ENCODE results near the gene VPS37C. TPM values are rescaled to one million over a fixed set of nuclear protein-coding genes. Genes with fewer than 3 reads are reported as not detected.

VPS37C gene
- total RNA-seq, 1 donor from 2014 or later: 9.9 TPM

- peaks cover 28% of the 10 kb centered on the region for H4K20me1 ChIP-seq (ENCODE audit: low read depth)
- peaks cover 2% of the 10 kb centered on the region for H3K27me3 Mint-ChIP-seq (ENCODE audit: insufficient read depth, low read depth)
- no peaks in the 10 kb centered on the region for H3F3A ChIP-seq (ENCODE audit: low read depth)
- H3K4me3 Mint-ChIP-seq: no peak overlapping the region
- no peak overlapping the region for H3K27ac Mint-ChIP-seq
- H3K9me3 Mint-ChIP-seq: no peaks in the 10 kb centered on the region
- TF ChIP-seq EZH2phosphoT487 (IDR thresholded peaks at IDR 0.05) (no peak), EZH2 (IDR thresholded peaks at IDR 0.05) (no peak)
- TF ChIP-seq, protein P1, sequence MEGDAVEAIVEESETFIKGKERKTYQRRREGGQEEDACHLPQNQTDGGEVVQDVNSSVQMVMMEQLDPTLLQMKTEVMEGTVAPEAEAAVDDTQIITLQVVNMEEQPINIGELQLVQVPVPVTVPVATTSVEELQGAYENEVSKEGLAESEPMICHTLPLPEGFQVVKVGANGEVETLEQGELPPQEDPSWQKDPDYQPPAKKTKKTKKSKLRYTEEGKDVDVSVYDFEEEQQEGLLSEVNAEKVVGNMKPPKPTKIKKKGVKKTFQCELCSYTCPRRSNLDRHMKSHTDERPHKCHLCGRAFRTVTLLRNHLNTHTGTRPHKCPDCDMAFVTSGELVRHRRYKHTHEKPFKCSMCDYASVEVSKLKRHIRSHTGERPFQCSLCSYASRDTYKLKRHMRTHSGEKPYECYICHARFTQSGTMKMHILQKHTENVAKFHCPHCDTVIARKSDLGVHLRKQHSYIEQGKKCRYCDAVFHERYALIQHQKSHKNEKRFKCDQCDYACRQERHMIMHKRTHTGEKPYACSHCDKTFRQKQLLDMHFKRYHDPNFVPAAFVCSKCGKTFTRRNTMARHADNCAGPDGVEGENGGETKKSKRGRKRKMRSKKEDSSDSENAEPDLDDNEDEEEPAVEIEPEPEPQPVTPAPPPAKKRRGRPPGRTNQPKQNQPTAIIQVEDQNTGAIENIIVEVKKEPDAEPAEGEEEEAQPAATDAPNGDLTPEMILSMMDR (IDR thresholded peaks at IDR 0.05): no peak
- DNase-seq (ENCODE audit: low spot score): no peak
- no peak overlapping the region for H3K9ac ChIP-seq
- peaks cover 12% of the 10 kb centered on the region for H3K79me2 ChIP-seq (ENCODE audit: low read depth)
- no peak overlapping the region for H3K4me3 ChIP-seq
- peaks cover 7% of the 10 kb centered on the region for H3K36me3 Mint-ChIP-seq
- H3K36me3 ChIP-seq: no peaks in the 10 kb centered on the region
- H3K4me1 ChIP-seq: no peaks in the 10 kb centered on the region
- no peaks in the 10 kb centered on the region for H3K27me3 ChIP-seq
- H3K9me3 ChIP-seq (ENCODE audit: low read depth): no peaks in the 10 kb centered on the region
- no peak overlapping the region for H3K4me2 ChIP-seq
- H3K4me1 Mint-ChIP-seq: no peaks in the 10 kb centered on the region
- H3K27ac ChIP-seq: no peak overlapping the region
- no peak overlapping the region for H2AFZ ChIP-seq (replicated peaks)
Measured at GRCh38 chr11:61138935-61139334, 22.3 kb downstream of the VPS37C start.

DNA sequence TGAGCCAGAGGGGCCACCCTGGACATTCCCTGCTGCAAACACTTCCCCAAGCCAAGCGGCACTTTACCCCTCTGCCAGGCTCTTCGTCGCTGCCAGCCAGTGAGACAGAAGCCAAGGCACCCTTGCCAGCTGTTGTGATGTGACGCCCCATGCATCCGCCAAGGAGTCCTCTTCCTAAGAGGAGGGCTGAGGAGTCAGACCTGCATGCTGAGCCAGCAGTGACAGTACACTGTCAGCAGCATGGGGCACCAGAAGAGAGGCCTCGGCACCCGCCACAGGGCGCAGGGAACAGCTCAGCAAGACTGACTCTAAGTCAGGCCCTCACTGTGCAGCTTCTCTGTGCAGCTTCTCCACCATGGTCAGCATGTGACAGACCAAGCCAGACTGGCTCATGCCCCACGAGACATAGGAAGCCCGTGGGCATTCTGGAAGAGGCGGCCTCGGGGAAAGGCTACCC, 26.4 kb downstream of the VPS37C start:
- Histone ChIP-seq H3K9me3 (ENCODE audit: low read depth) (no peaks in the 10 kb centered on the region), H3K4me1 (no peaks in the 10 kb centered on the region), H3K79me2 (ENCODE audit: low read depth) (no peaks in the 10 kb centered on the region), H3K4me3 (no peak overlapping the region), H3K27me3 (no peaks in the 10 kb centered on the region), H3K4me2 (no peak overlapping the region), H3K9ac (no peak overlapping the region), H3K27ac (no peak overlapping the region), H2AFZ (replicated peaks) (no peak overlapping the region), H3F3A (ENCODE audit: low read depth) (no peaks in the 10 kb centered on the region), H4K20me1 (ENCODE audit: low read depth) (peaks cover 16% of the 10 kb centered on the region), H3K36me3 (no peaks in the 10 kb centered on the region)
- Mint-ChIP-seq H3K27me3 (ENCODE audit: insufficient read depth, low read depth) (peaks cover 4% of the 10 kb centered on the region), H3K36me3 (peaks cover 7% of the 10 kb centered on the region), H3K9me3 (no peaks in the 10 kb centered on the region), H3K4me3 (no peak overlapping the region), H3K27ac (no peak overlapping the region), H3K4me1 (peaks cover 7% of the 10 kb centered on the region)
- TF ChIP-seq, protein P1 (IDR thresholded peaks at IDR 0.05): no peak
- TF ChIP-seq EZH2phosphoT487 (IDR thresholded peaks at IDR 0.05) (no peak), EZH2 (IDR thresholded peaks at IDR 0.05) (no peak)
- DNase-seq (ENCODE audit: low spot score): no peak

DNA sequence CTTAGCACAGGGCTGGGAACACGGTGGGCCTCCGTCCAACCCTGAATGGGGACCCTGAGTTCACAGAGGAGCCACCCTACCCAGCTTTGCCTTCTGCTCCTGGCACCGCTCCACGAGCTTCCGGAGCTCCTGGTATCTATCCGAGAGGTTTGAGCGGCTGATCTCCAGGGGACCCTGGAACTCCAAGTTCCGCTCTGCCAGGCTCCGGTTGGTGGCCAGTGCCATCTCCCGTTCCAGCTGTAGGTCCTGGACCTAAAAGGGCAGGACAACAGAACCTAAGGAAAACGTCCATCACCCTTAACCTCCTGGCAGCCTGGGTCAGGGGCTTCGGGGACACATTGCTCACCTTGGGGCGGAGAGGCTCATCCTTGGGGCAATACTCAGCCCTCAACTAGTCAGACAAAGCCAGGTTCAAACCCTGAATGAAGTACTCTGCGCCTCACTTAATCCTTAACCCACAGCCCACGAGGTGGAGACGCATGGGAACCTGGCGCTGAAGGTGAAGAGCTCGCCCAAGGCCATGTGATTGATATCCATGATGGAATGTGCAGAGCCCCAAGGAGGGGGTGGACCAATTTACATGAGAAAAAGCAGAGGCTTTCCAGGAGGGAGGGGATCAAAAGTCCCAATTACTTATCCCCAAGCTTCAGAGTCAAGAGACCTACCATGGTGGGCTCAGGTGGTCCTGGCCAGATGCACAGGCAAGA, 27.1 kb downstream of the VPS37C start:
- Mint-ChIP-seq H3K9me3 (no peaks in the 10 kb centered on the region), H3K4me1 (peaks cover 10% of the 10 kb centered on the region), H3K36me3 (peaks cover 7% of the 10 kb centered on the region), H3K27ac (peak overlapping the region; percentile 25), H3K4me3 (no peak overlapping the region), H3K27me3 (ENCODE audit: insufficient read depth, low read depth) (peaks cover 4% of the 10 kb centered on the region)
- TF ChIP-seq, protein P1 (IDR thresholded peaks at IDR 0.05): no peak
- TF ChIP-seq EZH2phosphoT487 (IDR thresholded peaks at IDR 0.05) (no peak), EZH2 (IDR thresholded peaks at IDR 0.05) (no peak)
- Histone ChIP-seq H3K4me3 (no peak overlapping the region), H3K36me3 (no peaks in the 10 kb centered on the region), H3K27me3 (no peaks in the 10 kb centered on the region), H3K9ac (no peak overlapping the region), H4K20me1 (ENCODE audit: low read depth) (peaks cover 14% of the 10 kb centered on the region), H3K9me3 (ENCODE audit: low read depth) (no peaks in the 10 kb centered on the region), H3K4me2 (no peak overlapping the region), H2AFZ (replicated peaks) (no peak overlapping the region), H3K4me1 (peaks cover 4% of the 10 kb centered on the region), H3K27ac (no peak overlapping the region), H3K79me2 (ENCODE audit: low read depth) (no peaks in the 10 kb centered on the region), H3F3A (ENCODE audit: low read depth) (no peaks in the 10 kb centered on the region)
- DNase-seq (ENCODE audit: low spot score): no peak
